PC-9 (cell line): ENCODE results near the gene HARBI1.

Experiments
- EZH2 ChIP-seq: fragments of 200-600 bp; sonication (generic); IDR thresholded peaks from 2 replicates; pipeline ENCODE4 v1.8.0; 2017; ENCODE audit warnings: antibody characterized with exemption, low read depth
- TF ChIP-seq, protein P1 (sequence below): fragments of 200-600 bp; sonication (generic); conservative IDR thresholded peaks from 2 replicates; pipeline ENCODE4 v1.6.1; 2017; ENCODE audit warnings: mixed run types, antibody characterized with exemption, mild to moderate bottlenecking, moderate library complexity

DNA sequence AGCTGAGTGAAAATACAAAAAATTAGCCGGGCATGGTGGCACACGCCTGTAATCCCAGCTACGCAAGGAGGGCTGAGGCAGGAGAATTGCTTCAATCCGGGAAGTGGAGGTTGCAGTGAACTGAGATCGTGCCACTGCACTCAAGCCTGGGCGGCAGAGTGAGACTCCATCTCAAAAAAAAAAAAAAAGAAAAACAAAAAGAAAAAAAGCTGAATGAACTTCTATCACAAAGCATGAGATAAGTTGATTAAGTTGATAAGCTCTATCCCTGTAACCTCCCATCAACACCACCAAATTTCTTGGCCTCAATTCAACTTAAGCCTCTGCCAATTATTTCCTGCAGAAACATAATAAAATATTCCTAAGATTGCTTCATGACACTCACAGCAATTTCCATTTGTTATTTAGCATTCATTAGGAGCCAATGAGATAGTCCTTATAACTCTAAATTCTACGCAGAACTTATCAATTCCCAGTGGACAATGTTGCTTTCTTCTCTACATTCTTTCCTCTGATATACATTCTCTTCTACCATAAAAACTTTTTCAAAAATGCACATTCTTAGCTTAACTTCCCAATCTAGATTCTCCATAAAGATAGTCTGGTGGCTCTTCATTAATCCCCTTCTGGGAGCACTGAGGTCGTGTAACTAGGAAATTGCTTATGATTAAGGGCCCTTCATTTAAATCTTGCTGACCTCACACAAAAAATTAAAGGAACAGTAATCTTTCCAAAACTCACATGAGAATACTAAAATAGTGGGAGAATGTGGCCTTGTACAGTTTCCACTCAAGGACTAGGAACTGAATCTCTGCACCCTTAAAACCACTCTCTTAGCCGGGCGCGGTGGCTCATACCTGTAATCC lies 26.1 kb downstream of the HARBI1 start:
- no peak for TF ChIP-seq EZH2
- TF ChIP-seq, protein P1, sequence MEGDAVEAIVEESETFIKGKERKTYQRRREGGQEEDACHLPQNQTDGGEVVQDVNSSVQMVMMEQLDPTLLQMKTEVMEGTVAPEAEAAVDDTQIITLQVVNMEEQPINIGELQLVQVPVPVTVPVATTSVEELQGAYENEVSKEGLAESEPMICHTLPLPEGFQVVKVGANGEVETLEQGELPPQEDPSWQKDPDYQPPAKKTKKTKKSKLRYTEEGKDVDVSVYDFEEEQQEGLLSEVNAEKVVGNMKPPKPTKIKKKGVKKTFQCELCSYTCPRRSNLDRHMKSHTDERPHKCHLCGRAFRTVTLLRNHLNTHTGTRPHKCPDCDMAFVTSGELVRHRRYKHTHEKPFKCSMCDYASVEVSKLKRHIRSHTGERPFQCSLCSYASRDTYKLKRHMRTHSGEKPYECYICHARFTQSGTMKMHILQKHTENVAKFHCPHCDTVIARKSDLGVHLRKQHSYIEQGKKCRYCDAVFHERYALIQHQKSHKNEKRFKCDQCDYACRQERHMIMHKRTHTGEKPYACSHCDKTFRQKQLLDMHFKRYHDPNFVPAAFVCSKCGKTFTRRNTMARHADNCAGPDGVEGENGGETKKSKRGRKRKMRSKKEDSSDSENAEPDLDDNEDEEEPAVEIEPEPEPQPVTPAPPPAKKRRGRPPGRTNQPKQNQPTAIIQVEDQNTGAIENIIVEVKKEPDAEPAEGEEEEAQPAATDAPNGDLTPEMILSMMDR = no peak
